ENCODE results near the gene CCSER1. TPM values are rescaled to one million over a fixed set of nuclear protein-coding genes. Genes with fewer than 3 reads are reported as not detected.

Gene CCSER1
- total and polyA plus RNA-seq, 2 experiments from 2014 or later, result 5.2 to 23.4 TPM

DNA sequence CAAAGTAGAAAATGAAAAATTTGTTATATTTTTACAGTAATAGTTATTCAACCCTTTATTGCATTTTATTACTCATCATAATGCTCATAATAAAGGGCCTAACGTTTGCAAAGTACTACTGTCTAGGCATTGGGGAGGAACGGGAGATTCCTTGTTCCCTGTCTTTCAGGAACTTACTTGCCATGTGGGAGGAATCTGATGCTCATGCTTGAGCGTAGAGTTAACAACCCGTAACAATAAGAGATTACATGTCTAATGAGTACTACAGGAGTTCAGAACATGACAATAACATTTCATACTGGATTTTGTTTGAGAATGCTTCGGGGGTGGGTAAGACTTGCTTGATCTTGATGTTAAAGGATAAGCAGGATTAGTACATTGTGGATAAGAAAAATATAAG, 2.9 kb downstream of the CCSER1 start:
- no peaks in the 10 kb centered on the region for H3K27me3 ChIP-seq
- H3K36me3 ChIP-seq (replicated peaks; ENCODE audit: insufficient read depth, low read depth), result no peaks in the 10 kb centered on the region
- no peaks in the 10 kb centered on the region for H3K9me2 ChIP-seq (replicated peaks; ENCODE audit: insufficient read depth)
- H4K20me1 ChIP-seq (ENCODE audit: insufficient read depth, poor library complexity, severe bottlenecking), result no peaks in the 10 kb centered on the region
- H2AFZ ChIP-seq, result no peak overlapping the region
- 77% methylated on average over 5 of the region's 5 CpGs for WGBS (ENCODE audit: low lambda C conversion rate, missing lambda C conversion rate)
- TF ChIP-seq EZH2 (IDR thresholded peaks at IDR 0.05; ENCODE audit: borderline replicate concordance) (no peak), EZH2phosphoT487 (IDR thresholded peaks at IDR 0.05; ENCODE audit: low read depth, severe bottlenecking, unreplicated experiment) (no peak)
- TF ChIP-seq, protein P1, sequence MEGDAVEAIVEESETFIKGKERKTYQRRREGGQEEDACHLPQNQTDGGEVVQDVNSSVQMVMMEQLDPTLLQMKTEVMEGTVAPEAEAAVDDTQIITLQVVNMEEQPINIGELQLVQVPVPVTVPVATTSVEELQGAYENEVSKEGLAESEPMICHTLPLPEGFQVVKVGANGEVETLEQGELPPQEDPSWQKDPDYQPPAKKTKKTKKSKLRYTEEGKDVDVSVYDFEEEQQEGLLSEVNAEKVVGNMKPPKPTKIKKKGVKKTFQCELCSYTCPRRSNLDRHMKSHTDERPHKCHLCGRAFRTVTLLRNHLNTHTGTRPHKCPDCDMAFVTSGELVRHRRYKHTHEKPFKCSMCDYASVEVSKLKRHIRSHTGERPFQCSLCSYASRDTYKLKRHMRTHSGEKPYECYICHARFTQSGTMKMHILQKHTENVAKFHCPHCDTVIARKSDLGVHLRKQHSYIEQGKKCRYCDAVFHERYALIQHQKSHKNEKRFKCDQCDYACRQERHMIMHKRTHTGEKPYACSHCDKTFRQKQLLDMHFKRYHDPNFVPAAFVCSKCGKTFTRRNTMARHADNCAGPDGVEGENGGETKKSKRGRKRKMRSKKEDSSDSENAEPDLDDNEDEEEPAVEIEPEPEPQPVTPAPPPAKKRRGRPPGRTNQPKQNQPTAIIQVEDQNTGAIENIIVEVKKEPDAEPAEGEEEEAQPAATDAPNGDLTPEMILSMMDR (IDR thresholded peaks at IDR 0.05; ENCODE audit: poor library complexity), result no peak
- H3K4me2 ChIP-seq, result peak overlapping the region; percentile 79
- DNase-seq (ENCODE audit: low spot score), result no peak
- H3K27ac ChIP-seq, result no peak overlapping the region
- no peaks in the 10 kb centered on the region for H3K9me3 ChIP-seq (ENCODE audit: low read depth)
- H3K79me2 ChIP-seq, result peaks cover 29% of the 10 kb centered on the region
- H3K4me1 ChIP-seq (ENCODE audit: insufficient read depth), result no peaks in the 10 kb centered on the region
- no peak overlapping the region for H3K4me3 ChIP-seq

DNA sequence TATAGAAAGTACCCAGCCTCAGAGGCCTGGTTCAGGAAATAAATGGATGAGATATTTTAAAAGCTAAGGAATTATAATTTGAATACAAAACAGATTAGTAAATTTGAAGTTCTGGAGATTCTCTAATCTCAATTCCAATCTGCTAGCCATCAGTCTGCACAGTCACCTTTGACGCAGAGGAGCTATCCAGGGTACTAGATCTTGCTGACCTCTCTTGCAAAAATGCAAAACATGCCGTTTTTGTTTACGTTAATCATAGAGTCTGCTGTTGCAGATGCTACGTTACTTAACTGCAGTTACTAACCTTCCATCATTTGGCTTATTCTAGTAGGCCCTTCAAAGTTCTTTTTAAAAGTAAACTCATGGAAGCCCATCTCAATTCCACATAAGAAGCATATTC, 10.4 kb downstream of the CCSER1 start:
- no peaks in the 10 kb centered on the region for H3K9me3 ChIP-seq (ENCODE audit: low read depth)
- no peak overlapping the region for H2AFZ ChIP-seq
- no peak overlapping the region for H3K4me3 ChIP-seq
- no peaks in the 10 kb centered on the region for H3K4me1 ChIP-seq (ENCODE audit: insufficient read depth)
- WGBS (ENCODE audit: low lambda C conversion rate, missing lambda C conversion rate), result 28% methylated on average over 4 of the region's 4 CpGs
- no peaks in the 10 kb centered on the region for H3K36me3 ChIP-seq (replicated peaks; ENCODE audit: insufficient read depth, low read depth)
- H3K27ac ChIP-seq, result no peak overlapping the region
- TF ChIP-seq, protein P1 (IDR thresholded peaks at IDR 0.05; ENCODE audit: poor library complexity), result no peak
- TF ChIP-seq EZH2 (IDR thresholded peaks at IDR 0.05; ENCODE audit: borderline replicate concordance), result no peak
- no peak for TF ChIP-seq EZH2phosphoT487 (IDR thresholded peaks at IDR 0.05; ENCODE audit: low read depth, severe bottlenecking, unreplicated experiment)
- H3K9me2 ChIP-seq (replicated peaks; ENCODE audit: insufficient read depth), result no peaks in the 10 kb centered on the region
- DNase-seq (ENCODE audit: low spot score), result peak; percentile 21
- H4K20me1 ChIP-seq (ENCODE audit: insufficient read depth, poor library complexity, severe bottlenecking), result no peaks in the 10 kb centered on the region
- peaks cover 5% of the 10 kb centered on the region for H3K79me2 ChIP-seq
- no peaks in the 10 kb centered on the region for H3K27me3 ChIP-seq
- no peak overlapping the region for H3K4me2 ChIP-seq

DNA sequence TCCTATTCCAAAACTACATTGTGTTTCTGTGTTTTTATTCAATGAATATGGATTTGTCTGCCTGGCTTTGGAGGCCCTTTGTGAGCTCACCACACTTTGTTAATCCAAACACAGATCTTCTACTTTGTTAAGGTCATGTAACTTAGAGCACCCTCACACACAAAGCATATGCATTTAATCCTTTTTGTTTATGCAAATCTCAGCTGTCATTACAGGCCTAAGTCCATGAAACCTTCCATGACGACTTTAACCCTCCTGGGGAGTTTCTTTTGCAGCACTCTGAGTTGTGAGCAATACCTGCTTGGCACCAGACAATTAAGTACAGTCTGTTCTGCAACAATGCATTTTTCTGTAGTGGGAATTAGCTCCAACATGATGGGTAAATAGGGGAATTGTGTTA, 14.9 kb downstream of the CCSER1 start:
- TF ChIP-seq, protein P1 (IDR thresholded peaks at IDR 0.05; ENCODE audit: poor library complexity), result no peak
- no peak for TF ChIP-seq EZH2 (IDR thresholded peaks at IDR 0.05; ENCODE audit: borderline replicate concordance)
- no peak for TF ChIP-seq EZH2phosphoT487 (IDR thresholded peaks at IDR 0.05; ENCODE audit: low read depth, severe bottlenecking, unreplicated experiment)
- DNase-seq (ENCODE audit: low spot score), result peak; percentile 11

DNA sequence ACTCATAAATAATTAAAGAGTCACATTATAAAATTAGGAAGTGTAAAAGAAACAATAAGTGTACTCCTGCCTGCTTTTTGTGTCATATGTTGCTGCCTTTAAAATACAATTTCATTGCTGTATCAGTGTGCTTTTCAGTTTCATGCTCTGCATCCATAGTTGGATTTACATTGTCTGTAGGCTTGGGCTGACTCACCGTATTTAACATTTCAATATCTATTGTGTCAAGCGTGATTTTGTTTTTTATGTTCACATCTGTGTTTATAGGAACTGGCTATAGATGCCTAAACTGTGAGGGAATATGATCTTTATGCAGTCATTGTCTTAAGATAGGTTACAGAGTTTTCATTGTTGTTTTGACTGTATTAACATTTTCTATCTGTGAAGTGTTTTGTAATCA, 18.1 kb downstream of the CCSER1 start:
- H4K20me1 ChIP-seq (ENCODE audit: insufficient read depth, poor library complexity, severe bottlenecking), result no peaks in the 10 kb centered on the region
- 78% methylated on average over 2 of the region's 2 CpGs for WGBS (ENCODE audit: low lambda C conversion rate, missing lambda C conversion rate)
- H2AFZ ChIP-seq, result no peak overlapping the region
- H3K4me1 ChIP-seq (ENCODE audit: insufficient read depth), result no peaks in the 10 kb centered on the region
- H3K79me2 ChIP-seq, result no peaks in the 10 kb centered on the region
- H3K9me3 ChIP-seq (ENCODE audit: low read depth), result no peaks in the 10 kb centered on the region
- DNase-seq (ENCODE audit: low spot score), result no peak
- no peaks in the 10 kb centered on the region for H3K36me3 ChIP-seq (replicated peaks; ENCODE audit: insufficient read depth, low read depth)
- H3K4me2 ChIP-seq, result no peak overlapping the region
- no peak overlapping the region for H3K27ac ChIP-seq
- H3K9me2 ChIP-seq (replicated peaks; ENCODE audit: insufficient read depth), result no peaks in the 10 kb centered on the region
- no peak overlapping the region for H3K4me3 ChIP-seq
- TF ChIP-seq EZH2phosphoT487 (IDR thresholded peaks at IDR 0.05; ENCODE audit: low read depth, severe bottlenecking, unreplicated experiment) (no peak), EZH2 (IDR thresholded peaks at IDR 0.05; ENCODE audit: borderline replicate concordance) (no peak)
- TF ChIP-seq, protein P1 (IDR thresholded peaks at IDR 0.05; ENCODE audit: poor library complexity), result no peak
- H3K27me3 ChIP-seq, result no peaks in the 10 kb centered on the region

More for the DNA sequence above, 14.9 kb downstream of the CCSER1 start:
- Histone ChIP-seq H3K4me1 (ENCODE audit: insufficient read depth) (no peaks in the 10 kb centered on the region), H3K4me3 (no peak overlapping the region), H3K9me2 (replicated peaks; ENCODE audit: insufficient read depth) (no peaks in the 10 kb centered on the region), H3K9me3 (ENCODE audit: low read depth) (no peaks in the 10 kb centered on the region), H3K79me2 (no peaks in the 10 kb centered on the region), H4K20me1 (ENCODE audit: insufficient read depth, poor library complexity, severe bottlenecking) (no peaks in the 10 kb centered on the region), H2AFZ (no peak overlapping the region), H3K36me3 (replicated peaks; ENCODE audit: insufficient read depth, low read depth) (no peaks in the 10 kb centered on the region), H3K27me3 (no peaks in the 10 kb centered on the region), H3K4me2 (no peak overlapping the region), H3K27ac (no peak overlapping the region)
- 30% methylated on average over 1 of the region's 1 CpG for WGBS (ENCODE audit: low lambda C conversion rate, missing lambda C conversion rate)

Data from hepatocyte (in vitro differentiated cells).